Testis (tissue), 2 donors: Measurements from ENCODE around the gene CRHR1.

Experiments used
- POLR2A ChIP-seq: fragments of 450-650 bp; IDR thresholded peaks from one replicate; pipeline ENCODE4 v1.6.1; 2017; ENCODE audit warnings: antibody characterized with exemption, mild to moderate bottlenecking, moderate library complexity
- TF ChIP-seq, protein P1 (sequence below), 3 experiments: fragments of 450-650 bp in 2 of 3; fragments of 200-600 bp in 1 of 3; sonication (generic) in 1 of 3; IDR thresholded peaks; one replicate each; pipeline ENCODE4 v1.5.1; 2016 to 2019; ENCODE audit warnings: antibody characterized with exemption in 3 of 3, mild to moderate bottlenecking in 2 of 3, moderate library complexity in 1 of 3

DNA sequence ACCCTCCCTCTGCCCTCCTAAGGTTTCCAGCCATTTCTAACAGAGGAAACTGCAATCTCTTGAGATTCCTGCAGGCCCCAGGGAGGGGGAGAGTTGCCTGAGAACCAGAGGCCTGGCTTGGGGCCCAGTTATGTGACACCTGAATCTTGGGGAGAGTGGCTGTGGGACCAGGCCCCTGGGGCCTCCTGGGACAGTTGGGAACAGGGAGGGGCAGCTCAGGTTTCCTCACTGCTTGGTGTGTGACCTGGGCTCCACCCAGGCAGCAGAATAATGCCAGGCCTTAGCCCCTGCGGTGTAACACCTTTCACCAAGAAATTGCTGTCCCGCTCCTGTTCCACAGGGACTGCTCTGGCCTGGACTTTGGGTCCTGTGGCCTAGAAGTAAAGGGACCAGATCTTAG lies 44.3 kb upstream of the CRHR1 start:
- no peak for TF ChIP-seq POLR2A
- TF ChIP-seq, protein P1, sequence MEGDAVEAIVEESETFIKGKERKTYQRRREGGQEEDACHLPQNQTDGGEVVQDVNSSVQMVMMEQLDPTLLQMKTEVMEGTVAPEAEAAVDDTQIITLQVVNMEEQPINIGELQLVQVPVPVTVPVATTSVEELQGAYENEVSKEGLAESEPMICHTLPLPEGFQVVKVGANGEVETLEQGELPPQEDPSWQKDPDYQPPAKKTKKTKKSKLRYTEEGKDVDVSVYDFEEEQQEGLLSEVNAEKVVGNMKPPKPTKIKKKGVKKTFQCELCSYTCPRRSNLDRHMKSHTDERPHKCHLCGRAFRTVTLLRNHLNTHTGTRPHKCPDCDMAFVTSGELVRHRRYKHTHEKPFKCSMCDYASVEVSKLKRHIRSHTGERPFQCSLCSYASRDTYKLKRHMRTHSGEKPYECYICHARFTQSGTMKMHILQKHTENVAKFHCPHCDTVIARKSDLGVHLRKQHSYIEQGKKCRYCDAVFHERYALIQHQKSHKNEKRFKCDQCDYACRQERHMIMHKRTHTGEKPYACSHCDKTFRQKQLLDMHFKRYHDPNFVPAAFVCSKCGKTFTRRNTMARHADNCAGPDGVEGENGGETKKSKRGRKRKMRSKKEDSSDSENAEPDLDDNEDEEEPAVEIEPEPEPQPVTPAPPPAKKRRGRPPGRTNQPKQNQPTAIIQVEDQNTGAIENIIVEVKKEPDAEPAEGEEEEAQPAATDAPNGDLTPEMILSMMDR (IDR thresholded peaks at IDR 0.05) = no peak
